NB4 (cell line): Measurements from ENCODE around the gene ELK4.

Experiments used
- CTCF ChIP-seq: IDR thresholded peaks from one replicate; pipeline ENCODE4 v1.5.1; 2012; ENCODE audit warnings: low read depth, low read length
- MAX ChIP-seq: IDR thresholded peaks from 2 replicates; pipeline ENCODE4 v1.6.1; 2011; ENCODE audit warnings: low read depth, low read length
- MYC ChIP-seq: IDR thresholded peaks from 2 replicates; pipeline ENCODE4 v1.6.1; 2011; ENCODE audit warnings: low read depth, low read length
- POLR2A ChIP-seq: IDR thresholded peaks from 2 replicates; pipeline ENCODE4 v1.6.1; 2011; ENCODE audit warnings: mild to moderate bottlenecking; ENCODE audit not compliant: insufficient read length; ENCODE audit errors: extremely low read depth

- no peak for TF ChIP-seq CTCF
- no peak for TF ChIP-seq MAX
- no peak for TF ChIP-seq MYC
- no peak for TF ChIP-seq POLR2A
These were observed 59.4 kb downstream of the ELK4 start for GRCh38 chr1:205572421-205572820.
